ENCODE measurements around the gene POU2F1.

- TF ChIP-seq EP300 (IDR thresholded peaks at IDR 0.05) (no peak), CBX8 (IDR thresholded peaks at IDR 0.05) (no peak), MYC (IDR thresholded peaks at IDR 0.05; ENCODE audit: borderline replicate concordance, low read length) (no peak), HMGXB4 (CRISPR knock-in tag; IDR thresholded peaks at IDR 0.05; ENCODE audit: borderline replicate concordance) (no peak), CHD4 (IDR thresholded peaks at IDR 0.05; ENCODE audit: borderline replicate concordance) (no peak), CTCF (IDR thresholded peaks at IDR 0.05) (no peak), REST (IDR thresholded peaks at IDR 0.05) (no peak)
Measured at GRCh38 chr1:167456524-167456923, 235.8 kb downstream of the POU2F1 start.

Data from A549 (cell line).